K562 (cell line): ENCODE results near the gene PKD2.

Experiments used
- BACH1 ChIP-seq: fragments of 200-800 bp; sonication (Bioruptor generic); IDR thresholded peaks from 2 replicates; pipeline ENCODE4 v1.6.1; 2016; ENCODE audit warnings: missing genetic modification characterization, missing compliant biosample characterization
- EZH2 ChIP-seq: IDR thresholded peaks from 2 replicates; pipeline ENCODE4 v1.6.1; 2012; ENCODE audit warnings: low read depth, mild to moderate bottlenecking, inconsistent platforms, low read length, borderline replicate concordance
- FOXK1 ChIP-seq: sonication (generic); formaldehyde crosslinking; IDR thresholded peaks from 2 replicates; pipeline ENCODE4 v1.8.0; 2022; ENCODE audit warnings: missing genetic modification reagents, mild to moderate bottlenecking, borderline replicate concordance
- HDAC1 ChIP-seq, 2 experiments: fragments of 450-650 bp; IDR thresholded peaks; 2 replicates each; pipeline ENCODE4 v1.6.1; 2016 to 2017; ENCODE audit warnings: inconsistent platforms in 1 of 2, mild to moderate bottlenecking in 1 of 2, moderate library complexity in 1 of 2
- KAT7 ChIP-seq: sonication (generic); formaldehyde crosslinking; IDR thresholded peaks from 2 replicates; pipeline ENCODE4 v1.8.0; 2022; ENCODE audit warnings: missing genetic modification reagents, mild to moderate bottlenecking, borderline replicate concordance
- PYGO2 ChIP-seq: fragments of 450-650 bp; IDR thresholded peaks from 2 replicates; pipeline ENCODE4 v1.6.1; 2016; ENCODE audit warnings: mild to moderate bottlenecking, missing genetic modification characterization, moderate library complexity, missing compliant biosample characterization
- THRAP3 ChIP-seq: fragments of 450-650 bp; IDR thresholded peaks from 2 replicates; pipeline ENCODE4 v1.6.1; 2016; ENCODE audit warnings: mild to moderate bottlenecking, inconsistent platforms, borderline replicate concordance
- ZFX ChIP-seq: sonication (generic); formaldehyde crosslinking; IDR thresholded peaks from 2 replicates; pipeline ENCODE4 v1.8.0; 2022; ENCODE audit warnings: mild to moderate bottlenecking, missing genetic modification reagents, moderate library complexity
- ZNF224 ChIP-seq: sonication (generic); formaldehyde crosslinking; IDR thresholded peaks from 2 replicates; pipeline ENCODE4 v1.8.0; 2022; ENCODE audit warnings: mild to moderate bottlenecking, missing genetic modification reagents
- ZNF318 ChIP-seq, 2 experiments: fragments of 450-650 bp; IDR thresholded peaks; 2 replicates each; pipeline ENCODE4 v1.6.1; 2016; ENCODE audit warnings: mild to moderate bottlenecking in 2 of 2, borderline replicate concordance in 1 of 2, low read depth in 1 of 2, moderate library complexity in 1 of 2

DNA sequence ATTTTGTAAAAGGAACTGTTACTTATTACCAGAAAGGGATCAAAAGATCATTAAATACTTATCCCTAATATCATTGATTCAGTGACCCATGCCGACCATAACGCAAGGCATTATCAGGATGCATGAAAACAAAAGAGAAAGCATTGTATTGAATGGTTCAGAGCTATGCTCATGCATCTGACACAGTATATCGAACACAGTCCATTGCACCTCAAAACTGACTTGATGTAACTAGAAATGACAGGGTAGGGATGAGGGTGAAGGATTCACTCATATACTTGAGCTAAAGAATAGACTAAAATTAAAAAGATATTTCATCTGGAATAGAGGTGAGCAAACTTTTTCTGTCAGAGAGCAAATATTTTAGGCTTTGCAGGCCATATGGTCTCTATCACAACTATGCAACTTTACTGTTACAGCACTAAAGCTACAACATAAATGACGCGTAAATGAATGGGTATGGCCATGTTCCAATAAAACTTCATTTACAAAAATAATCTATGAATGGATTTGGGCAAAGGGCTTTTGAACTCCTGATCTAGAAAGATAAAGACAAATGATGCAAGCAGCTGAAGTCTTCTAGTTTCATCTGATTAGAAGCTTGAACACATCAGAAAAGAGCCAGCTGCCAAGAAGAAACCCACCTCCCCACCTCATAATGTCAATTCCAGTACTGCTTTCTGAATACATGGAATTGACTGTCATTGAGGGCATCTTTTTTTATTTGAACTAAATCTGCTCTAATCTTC lies 44.9 kb upstream of the PKD2 start:
- TF ChIP-seq EZH2, result no peak
- TF ChIP-seq HDAC1 (IDR thresholded peaks at IDR 0.05), result no peak
- no peak for TF ChIP-seq ZNF318 (IDR thresholded peaks at IDR 0.05; ENCODE audit: borderline replicate concordance in 1 of 2, low read depth in 1 of 2)
- no peak for TF ChIP-seq PYGO2 (tag)
- TF ChIP-seq FOXK1 (CRISPR knock-in tag), result no peak
- no peak for TF ChIP-seq BACH1 (tag)
- no peak for TF ChIP-seq ZFX
- TF ChIP-seq ZNF224 (CRISPR knock-in tag), result no peak
- TF ChIP-seq KAT7 (CRISPR knock-in tag), result no peak
- TF ChIP-seq THRAP3, result no peak
